OCI-LY7 (cell line): Measurements from ENCODE around the gene LYPLAL1. TPM values are rescaled to one million over a fixed set of nuclear protein-coding genes. Genes with fewer than 3 reads are reported as not detected.

Source experiments
- BruUV-seq: library from RNA; stranded (reverse); fragments of 400-500 nt; replicated peaks from 2 replicates; lab custom pipeline; 2021; lab: Mats Ljungman, UMichigan
- CTCF ChIA-PET: fragments of 300-600 bp; sonication (Branson Sonifier 250); formaldehyde crosslinking; loops from one replicate; lab custom pipeline; 2022; ENCODE audit warnings: antibody characterized with exemption; ENCODE audit not compliant: unreplicated experiment; lab: Charles Lee
- POLR2A ChIA-PET: fragments of 300-600 bp; sonication (Branson Sonifier 250); formaldehyde crosslinking; loops from one replicate; lab custom pipeline; 2022; ENCODE audit warnings: antibody characterized with exemption; lab: Charles Lee
- DNase-seq: peaks from one replicate; pipeline ENCODE4 v3.0.0-alpha.2; 2015; ENCODE audit warnings: low spot score
- H2AFZ ChIP-seq: fragments of 200-600 bp; sonication (generic), shearing (Covaris generic); 2 replicates; pipeline ENCODE4 v1.6.1; 2014; ENCODE audit warnings: mild to moderate bottlenecking, antibody characterized with exemption, low read length, moderate library complexity
- H3K27ac ChIP-seq: fragments of 200-600 bp; sonication (generic); 2 replicates; pipeline ENCODE4 v1.5.1; 2014; ENCODE audit warnings: mixed run types, low read depth, mild to moderate bottlenecking, moderate library complexity, low read length, inconsistent platforms; ENCODE audit not compliant: poor library complexity, severe bottlenecking
- H3K36me3 ChIP-seq: fragments of 200-600 bp; sonication (generic); 2 replicates; pipeline ENCODE4 v1.6.1; 2014; ENCODE audit warnings: mild to moderate bottlenecking, antibody characterized with exemption, low read length, moderate library complexity, mixed read lengths; ENCODE audit not compliant: insufficient read depth
- H3K4me1 ChIP-seq: fragments of 200-600 bp; sonication (generic); 2 replicates; pipeline ENCODE4 v1.5.1; 2014; ENCODE audit warnings: mild to moderate bottlenecking, low read length; ENCODE audit not compliant: insufficient read depth, poor library complexity, severe bottlenecking
- H3K4me2 ChIP-seq: fragments of 200-600 bp; sonication (generic); 2 replicates; pipeline ENCODE4 v1.6.1; 2014; ENCODE audit warnings: mild to moderate bottlenecking, low read length
- H3K4me3 ChIP-seq: fragments of 200-600 bp; sonication (generic); 2 replicates; pipeline ENCODE4 v1.5.1; 2014; ENCODE audit warnings: mild to moderate bottlenecking, low read depth, low read length; ENCODE audit not compliant: poor library complexity, severe bottlenecking
- H3K79me2 ChIP-seq: fragments of 200-600 bp; sonication (generic); 2 replicates; pipeline ENCODE4 v1.6.1; 2016; ENCODE audit warnings: low read depth, mild to moderate bottlenecking, low read length, moderate library complexity, mixed read lengths; ENCODE audit not compliant: insufficient read depth
- H3K9me2 ChIP-seq: fragments of 200-600 bp; sonication (generic); 2 replicates; pipeline ENCODE4 v1.6.1; 2016; ENCODE audit warnings: mild to moderate bottlenecking, low read length, mixed read lengths; ENCODE audit not compliant: insufficient read depth
- H3K9me3 ChIP-seq: fragments of 200-600 bp; sonication (generic); 2 replicates; pipeline ENCODE4 v1.6.1; 2014; ENCODE audit warnings: mild to moderate bottlenecking, mixed run types, low read length, mixed read lengths
- H4K20me1 ChIP-seq: fragments of 200-600 bp; sonication (generic); 2 replicates; pipeline ENCODE4 v1.6.1; 2014; ENCODE audit warnings: mild to moderate bottlenecking, antibody characterized with exemption, low read length, moderate library complexity, mixed read lengths; ENCODE audit not compliant: insufficient read depth
- EZH2phosphoT487 ChIP-seq: fragments of 200-600 bp; sonication (generic); IDR thresholded peaks from 2 replicates; pipeline ENCODE4 v1.6.1; 2018; ENCODE audit warnings: low read depth, borderline replicate concordance, mild to moderate bottlenecking, mixed run types, antibody characterized with exemption, low read length, moderate library complexity, mixed read lengths
- intact Hi-C: fragments of 100-400 bp; cut with micrococcal nuclease; formaldehyde crosslinking; loops from one replicate; pipeline ENCODE4 v1.10.0; 2022; ENCODE audit not compliant: unreplicated experiment
- total RNA-seq, 2 experiments: library from RNA; depleted of rRNA in 1 of 2; stranded (reverse); fragments of >200 nt in 1 of 2; shearing (Covaris generic) in 1 of 2; gene quantifications; 2 replicates each; pipeline ENCODE4 v1.2.3, GENCODE V29; 2014 to 2022
- TF ChIP-seq, protein P1 (sequence below): fragments of 200-600 bp; sonication (generic); conservative IDR thresholded peaks from 2 replicates; pipeline ENCODE4 v1.5.1; 2014; ENCODE audit warnings: mild to moderate bottlenecking, antibody characterized with exemption, low read length, moderate library complexity, mixed read lengths

The LYPLAL1 gene
- total RNA-seq, 2 experiments from 2014 or later: 19.6 to 32.1 TPM

DNA sequence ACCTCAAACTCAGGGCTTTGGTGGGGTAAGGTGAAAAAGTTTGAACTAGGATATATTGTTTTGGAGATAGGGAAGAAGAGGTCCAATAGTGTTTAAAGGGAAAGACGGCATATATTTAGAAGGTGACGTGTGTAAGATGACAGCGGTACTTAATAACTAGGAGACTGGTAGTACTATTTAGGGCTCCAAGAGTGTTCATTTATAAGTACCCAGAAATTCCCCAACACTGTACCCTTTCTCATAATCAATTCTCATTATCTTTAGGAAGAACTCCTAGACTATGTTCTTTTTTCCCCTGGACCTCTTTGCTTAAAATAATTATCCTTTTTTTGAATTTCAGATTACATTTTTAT lies 1.5 kb downstream of the LYPLAL1 start:
- Histone ChIP-seq H4K20me1 (no peaks in the 10 kb centered on the region), H3K79me2 (peaks cover 13% of the 10 kb centered on the region), H3K4me1 (peaks cover 15% of the 10 kb centered on the region), H2AFZ (no peak overlapping the region), H3K27ac (no peak overlapping the region), H3K36me3 (peaks cover 5% of the 10 kb centered on the region; the same call in 1 of the 2 replicates), H3K9me3 (peaks cover 6% of the 10 kb centered on the region; the same call in 1 of the 2 replicates), H3K4me3 (peak overlapping the region; percentile 85), H3K4me2 (peak overlapping the region; percentile 96), H3K9me2 (no peaks in the 10 kb centered on the region)
- TF ChIP-seq EZH2phosphoT487: no peak
- TF ChIP-seq, protein P1, sequence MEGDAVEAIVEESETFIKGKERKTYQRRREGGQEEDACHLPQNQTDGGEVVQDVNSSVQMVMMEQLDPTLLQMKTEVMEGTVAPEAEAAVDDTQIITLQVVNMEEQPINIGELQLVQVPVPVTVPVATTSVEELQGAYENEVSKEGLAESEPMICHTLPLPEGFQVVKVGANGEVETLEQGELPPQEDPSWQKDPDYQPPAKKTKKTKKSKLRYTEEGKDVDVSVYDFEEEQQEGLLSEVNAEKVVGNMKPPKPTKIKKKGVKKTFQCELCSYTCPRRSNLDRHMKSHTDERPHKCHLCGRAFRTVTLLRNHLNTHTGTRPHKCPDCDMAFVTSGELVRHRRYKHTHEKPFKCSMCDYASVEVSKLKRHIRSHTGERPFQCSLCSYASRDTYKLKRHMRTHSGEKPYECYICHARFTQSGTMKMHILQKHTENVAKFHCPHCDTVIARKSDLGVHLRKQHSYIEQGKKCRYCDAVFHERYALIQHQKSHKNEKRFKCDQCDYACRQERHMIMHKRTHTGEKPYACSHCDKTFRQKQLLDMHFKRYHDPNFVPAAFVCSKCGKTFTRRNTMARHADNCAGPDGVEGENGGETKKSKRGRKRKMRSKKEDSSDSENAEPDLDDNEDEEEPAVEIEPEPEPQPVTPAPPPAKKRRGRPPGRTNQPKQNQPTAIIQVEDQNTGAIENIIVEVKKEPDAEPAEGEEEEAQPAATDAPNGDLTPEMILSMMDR: no peak
- CTCF ChIA-PET: no interaction called here
- POLR2A ChIA-PET: interaction anchor here (0.8 to 2.7 kb wide), 4 partner anchors 12 to 39 kb away, joined by 3 to 27 read pairs (median 13); no protein-coding TSS in a partner anchor
- no peak for DNase-seq
- BruUV-seq: no TSS peak
- intact Hi-C loops: loop anchor here (10.0 kb wide), 1 partner anchor 890 kb away; the partner anchor contains the start of gene RRP15

DNA sequence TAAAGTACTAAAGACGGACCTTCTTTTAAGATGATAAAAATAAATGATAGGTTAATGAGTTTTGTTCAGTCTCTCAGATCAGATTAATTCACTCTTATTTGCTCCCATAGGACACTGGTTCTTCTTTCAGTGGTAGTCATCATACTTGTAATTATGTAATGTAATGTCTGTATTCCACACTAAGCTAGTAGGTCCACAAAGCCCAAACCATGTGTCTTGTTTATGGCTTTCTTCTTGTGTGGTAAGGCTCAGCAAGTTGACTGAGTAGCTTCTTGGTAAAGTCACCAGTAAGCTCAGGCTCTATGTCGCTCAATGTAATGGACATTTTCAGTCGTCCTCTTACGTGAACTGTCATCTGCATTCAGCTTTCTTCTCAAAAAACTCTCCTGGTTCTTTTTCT lies 2.5 kb downstream of the LYPLAL1 start:
- H3K79me2 ChIP-seq: peaks cover 13% of the 10 kb centered on the region
- H3K9me2 ChIP-seq: no peaks in the 10 kb centered on the region
- H3K4me3 ChIP-seq: no peak overlapping the region
- ChIA-PET POLR2A (interaction anchor here (0.7 to 2.7 kb wide), 7 partner anchors 9 to 881 kb away, joined by 3 to 14 read pairs (median 5); no protein-coding TSS in a partner anchor), CTCF (no interaction called here)
- H3K9me3 ChIP-seq: peaks cover 6% of the 10 kb centered on the region; the same call in 1 of the 2 replicates
- no peak overlapping the region for H2AFZ ChIP-seq
- H4K20me1 ChIP-seq: no peaks in the 10 kb centered on the region
- intact Hi-C loops: loop anchor here (10.0 kb wide), 1 partner anchor 891 kb away; the partner anchor contains the start of gene RRP15
- peaks cover 8% of the 10 kb centered on the region; the same call in 1 of the 2 replicates for H3K36me3 ChIP-seq
- DNase-seq: no peak
- no TSS peak for BruUV-seq
- peak overlapping the region; percentile 96; the same call in 1 of the 2 replicates for H3K4me2 ChIP-seq
- TF ChIP-seq, protein P1: no peak
- no peak for TF ChIP-seq EZH2phosphoT487
- H3K4me1 ChIP-seq: peaks cover 15% of the 10 kb centered on the region
- H3K27ac ChIP-seq: no peak overlapping the region

DNA sequence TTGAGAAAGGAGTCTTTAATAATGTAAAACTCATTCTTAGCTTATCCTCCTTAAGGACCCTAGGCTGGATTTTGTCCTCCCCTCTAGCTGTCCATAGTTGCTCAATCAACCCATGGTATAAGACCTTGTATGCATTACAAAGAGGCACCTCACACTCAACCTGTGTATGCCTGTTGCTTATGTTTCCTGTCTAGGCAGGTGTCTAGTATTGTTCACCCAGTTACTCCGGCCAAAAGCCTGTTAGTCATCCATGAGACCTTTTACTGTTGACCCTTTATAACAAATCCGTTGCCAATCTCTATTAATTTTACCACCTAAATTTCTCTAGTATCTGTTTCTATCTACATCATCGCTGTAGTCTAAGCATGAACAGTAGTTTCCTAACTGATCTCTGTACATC lies 3.7 kb downstream of the LYPLAL1 start:
- BruUV-seq: no TSS peak
- intact Hi-C loops: loop anchor here (10.0 kb wide), 1 partner anchor 893 kb away; the partner anchor contains the start of gene RRP15
- Histone ChIP-seq H4K20me1 (no peaks in the 10 kb centered on the region), H3K79me2 (peaks cover 13% of the 10 kb centered on the region), H3K4me2 (no peak overlapping the region; the same call in 1 of the 2 replicates), H3K4me1 (peaks cover 15% of the 10 kb centered on the region), H3K4me3 (no peak overlapping the region), H3K9me2 (no peaks in the 10 kb centered on the region), H2AFZ (no peak overlapping the region), H3K36me3 (peaks cover 16% of the 10 kb centered on the region), H3K27ac (no peak overlapping the region), H3K9me3 (peaks cover 6% of the 10 kb centered on the region; the same call in 1 of the 2 replicates)
- ChIA-PET CTCF (no interaction called here), POLR2A (interaction anchor here (1.2 to 2.7 kb wide), 4 partner anchors 10 to 21 kb away, joined by 3 to 14 read pairs (median 4); no protein-coding TSS in a partner anchor)
- DNase-seq: no peak
- TF ChIP-seq EZH2phosphoT487: no peak
- TF ChIP-seq, protein P1: no peak
